ENCODE results near the gene EPN2. TPM values are rescaled to one million over a fixed set of nuclear protein-coding genes. Genes with fewer than 3 reads are reported as not detected.
"Not testable (repeated sequence)": the region's sequence is repeated elsewhere in the genome, so short reads cannot be mapped to it uniquely, and the experiment has no call there.

EPN2 gene
- 34.5 and 38.9 TPM in 2 replicates for polyA plus RNA-seq (2012; rRNA removed)
- polyA plus RNA-seq (2012; cell fraction: cytosol; rRNA removed), result 22.2 and 27.3 TPM in 2 replicates
- polyA plus RNA-seq (2012; cell fraction: nucleus; rRNA removed), result 53.5 and 63.0 TPM in 2 replicates

DNA sequence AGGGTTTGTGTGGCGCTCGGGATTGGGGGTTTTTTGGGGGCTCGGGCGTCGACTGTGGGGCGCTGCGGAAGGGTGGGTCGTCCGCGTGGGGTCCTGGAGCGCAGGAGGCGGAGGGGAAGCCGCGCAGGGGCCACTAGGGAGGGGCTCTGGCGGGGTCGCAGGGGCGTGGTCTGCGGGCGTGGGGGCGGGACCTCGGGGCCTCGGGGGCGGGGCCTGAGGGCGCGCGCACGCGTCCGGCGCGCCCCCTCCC is at the start of gene EPN2:
Gene EPN2, plus strand, starts transcription at position 228 of the 250 bp plus-strand sequence. CDS start 45,754 bp downstream, outside the sequence.
- H3K36me3 ChIP-seq (replicated peaks in 1 of 2; ENCODE audit: control insufficient read depth in 1 of 2, insufficient read depth in 2 of 2, low read length in 1 of 2); H3K9me2 ChIP-seq; H3F3A ChIP-seq (replicated peaks; ENCODE audit: insufficient read depth); CTCF ChIA-PET; H3K9me3 ChIP-seq; H3K27me3 ChIP-seq (ENCODE audit: insufficient read depth): not testable (repeated sequence)
- H3K4me2 ChIP-seq, result peak within 1 kb of the TSS; percentile 94
- H2AFZ ChIP-seq (ENCODE audit: low read depth), result peak within 1 kb of the TSS; percentile 86; the same call in 1 of the 2 replicates
- peak within 1 kb of the TSS; percentile 80 for H3K9ac ChIP-seq
- POLR2A ChIA-PET, result interaction anchor here (1.4 kb wide), 1 partner anchor 106 kb away, joined by 3 read pairs; no protein-coding TSS in a partner anchor
- peak within 1 kb of the TSS; percentile 96 to 99 for H3K4me3 ChIP-seq (ENCODE audit: low read depth in 2 of 2, low read length in 1 of 2)
- H3K79me2 ChIP-seq (ENCODE audit: insufficient read depth), result peaks cover 47% of the 10 kb centered on the region
- peaks cover 4 to 12% of the 10 kb centered on the region in 2 experiments; a peak in 3 of 4 replicates for H3K4me1 ChIP-seq (ENCODE audit: control insufficient read depth in 1 of 2, insufficient read depth in 2 of 2, low read depth in 1 of 2, low read length in 1 of 2)
- peaks cover 28% of the 10 kb centered on the region; the same call in 1 of the 2 replicates for H4K20me1 ChIP-seq (ENCODE audit: insufficient read depth)
- H3K27ac ChIP-seq (ENCODE audit: low read depth in 2 of 2, low read length in 1 of 2), result peak within 1 kb of the TSS; percentile 54 to 83; a peak in 3 of 4 replicates
- peak; percentile 94 for DNase-seq
- WGBS (ENCODE audit: low lambda C conversion rate), result no CpG with 5 or more reads among the region's 31 CpGs

GRCh38 chr17:19187883-19188869 is 49.0 kb upstream of the EPN2 start:
- H3K27me3 ChIP-seq (ENCODE audit: insufficient read depth); POLR2A ChIA-PET; H3K9me3 ChIP-seq; H3F3A ChIP-seq (replicated peaks; ENCODE audit: insufficient read depth); H4K20me1 ChIP-seq (ENCODE audit: insufficient read depth); H3K36me3 ChIP-seq (replicated peaks in 1 of 2; ENCODE audit: control insufficient read depth in 1 of 2, insufficient read depth in 2 of 2, low read length in 1 of 2); H3K4me2 ChIP-seq; H2AFZ ChIP-seq (ENCODE audit: low read depth); H3K4me1 ChIP-seq (ENCODE audit: control insufficient read depth in 1 of 2, insufficient read depth in 2 of 2, low read depth in 1 of 2, low read length in 1 of 2); DNase-seq; H3K4me3 ChIP-seq (ENCODE audit: low read depth in 2 of 2, low read length in 1 of 2); H3K9ac ChIP-seq; CTCF ChIA-PET; H3K9me2 ChIP-seq; H3K27ac ChIP-seq (ENCODE audit: low read depth in 2 of 2, low read length in 1 of 2); H3K79me2 ChIP-seq (ENCODE audit: insufficient read depth): not testable (repeated sequence)
- under 1% methylated on average over 10 of the region's 62 CpGs for WGBS (ENCODE audit: low lambda C conversion rate)
- TF ChIP-seq EP300 (IDR thresholded peaks at IDR 0.05; ENCODE audit: borderline replicate concordance in 1 of 2, low read depth in 1 of 2, low read length in 1 of 2) (peak in 1 of 2 experiments; percentile 21; a peak in 1 of 4 replicates), JUND (IDR thresholded peaks at IDR 0.05) (peak; percentile 15; the same call in 1 of the 2 replicates), ELF1 (IDR thresholded peaks at IDR 0.05) (0 out of 2 replicates have a peak, but pooled peaks have one; percentile 24)
- TF ChIP-seq, protein P1, sequence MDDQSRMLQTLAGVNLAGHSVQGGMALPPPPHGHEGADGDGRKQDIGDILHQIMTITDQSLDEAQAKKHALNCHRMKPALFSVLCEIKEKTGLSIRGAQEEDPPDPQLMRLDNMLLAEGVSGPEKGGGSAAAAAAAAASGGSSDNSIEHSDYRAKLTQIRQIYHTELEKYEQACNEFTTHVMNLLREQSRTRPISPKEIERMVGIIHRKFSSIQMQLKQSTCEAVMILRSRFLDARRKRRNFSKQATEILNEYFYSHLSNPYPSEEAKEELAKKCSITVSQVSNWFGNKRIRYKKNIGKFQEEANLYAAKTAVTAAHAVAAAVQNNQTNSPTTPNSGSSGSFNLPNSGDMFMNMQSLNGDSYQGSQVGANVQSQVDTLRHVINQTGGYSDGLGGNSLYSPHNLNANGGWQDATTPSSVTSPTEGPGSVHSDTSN (IDR thresholded peaks at IDR 0.05), result peak; percentile 31; the same call in 1 of the 2 replicates
- TF ChIP-seq, protein P2, sequence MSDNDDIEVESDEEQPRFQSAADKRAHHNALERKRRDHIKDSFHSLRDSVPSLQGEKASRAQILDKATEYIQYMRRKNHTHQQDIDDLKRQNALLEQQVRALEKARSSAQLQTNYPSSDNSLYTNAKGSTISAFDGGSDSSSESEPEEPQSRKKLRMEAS (IDR thresholded peaks at IDR 0.05; ENCODE audit: low read depth), result 0 out of 2 replicates have a peak, but pooled peaks have one; percentile 20
- TF ChIP-seq, protein P3, sequence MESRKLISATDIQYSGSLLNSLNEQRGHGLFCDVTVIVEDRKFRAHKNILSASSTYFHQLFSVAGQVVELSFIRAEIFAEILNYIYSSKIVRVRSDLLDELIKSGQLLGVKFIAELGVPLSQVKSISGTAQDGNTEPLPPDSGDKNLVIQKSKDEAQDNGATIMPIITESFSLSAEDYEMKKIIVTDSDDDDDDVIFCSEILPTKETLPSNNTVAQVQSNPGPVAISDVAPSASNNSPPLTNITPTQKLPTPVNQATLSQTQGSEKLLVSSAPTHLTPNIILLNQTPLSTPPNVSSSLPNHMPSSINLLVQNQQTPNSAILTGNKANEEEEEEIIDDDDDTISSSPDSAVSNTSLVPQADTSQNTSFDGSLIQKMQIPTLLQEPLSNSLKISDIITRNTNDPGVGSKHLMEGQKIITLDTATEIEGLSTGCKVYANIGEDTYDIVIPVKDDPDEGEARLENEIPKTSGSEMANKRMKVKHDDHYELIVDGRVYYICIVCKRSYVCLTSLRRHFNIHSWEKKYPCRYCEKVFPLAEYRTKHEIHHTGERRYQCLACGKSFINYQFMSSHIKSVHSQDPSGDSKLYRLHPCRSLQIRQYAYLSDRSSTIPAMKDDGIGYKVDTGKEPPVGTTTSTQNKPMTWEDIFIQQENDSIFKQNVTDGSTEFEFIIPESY (IDR thresholded peaks at IDR 0.05; ENCODE audit: borderline replicate concordance, low read depth), result peak; percentile 80

DNA sequence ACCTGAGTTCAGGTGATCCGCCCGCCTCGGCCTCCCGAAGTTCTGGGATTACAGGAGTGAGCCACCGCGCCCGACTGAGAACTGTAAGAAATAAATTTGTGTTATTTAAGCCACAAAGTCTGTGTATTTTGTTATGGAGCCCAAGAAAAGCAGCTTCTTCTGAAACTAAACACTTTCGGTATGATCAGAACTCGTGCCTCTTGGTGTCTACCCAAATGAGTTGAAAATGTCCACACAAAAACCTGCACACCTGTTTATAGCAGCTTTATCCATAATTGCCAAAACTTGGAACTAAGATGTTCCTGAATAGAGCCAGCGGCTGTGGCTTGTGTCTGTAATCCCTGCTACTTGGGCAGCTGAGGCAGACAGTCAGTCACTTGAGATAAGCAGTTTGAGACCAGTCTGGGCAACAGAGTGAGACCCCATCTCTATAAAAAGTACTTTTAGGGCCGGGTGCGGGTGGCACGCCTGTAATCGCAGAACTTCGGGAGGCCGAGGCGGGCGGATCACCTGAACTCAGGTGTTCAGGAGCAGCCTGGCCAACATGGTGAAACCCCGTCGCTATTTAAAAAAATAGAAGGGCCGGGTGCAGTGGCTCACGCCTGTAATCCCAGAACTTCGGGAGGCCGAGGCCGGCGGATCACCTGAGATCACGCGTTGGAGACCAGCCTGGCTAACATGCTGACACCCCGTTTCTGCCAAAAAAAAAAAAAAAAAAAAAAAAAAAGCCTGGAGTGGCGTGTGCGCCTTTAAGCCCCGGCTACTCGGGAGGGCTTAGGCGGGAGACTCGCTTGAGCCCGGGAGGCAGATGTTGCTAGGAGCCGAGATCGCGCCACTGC is 48.1 kb upstream of the EPN2 start:
- H3K4me3 ChIP-seq (ENCODE audit: low read depth in 2 of 2, low read length in 1 of 2); H4K20me1 ChIP-seq (ENCODE audit: insufficient read depth); H3K27me3 ChIP-seq (ENCODE audit: insufficient read depth); H3K36me3 ChIP-seq (replicated peaks in 1 of 2; ENCODE audit: control insufficient read depth in 1 of 2, insufficient read depth in 2 of 2, low read length in 1 of 2); H3K9me3 ChIP-seq; H3K4me2 ChIP-seq; DNase-seq; H3F3A ChIP-seq (replicated peaks; ENCODE audit: insufficient read depth); H3K79me2 ChIP-seq (ENCODE audit: insufficient read depth); POLR2A ChIA-PET; H2AFZ ChIP-seq (ENCODE audit: low read depth); H3K9ac ChIP-seq; H3K4me1 ChIP-seq (ENCODE audit: control insufficient read depth in 1 of 2, insufficient read depth in 2 of 2, low read depth in 1 of 2, low read length in 1 of 2); H3K9me2 ChIP-seq; H3K27ac ChIP-seq (ENCODE audit: low read depth in 2 of 2, low read length in 1 of 2); CTCF ChIA-PET: not testable (repeated sequence)
- WGBS (ENCODE audit: low lambda C conversion rate), result no CpG with 5 or more reads among the region's 39 CpGs

DNA sequence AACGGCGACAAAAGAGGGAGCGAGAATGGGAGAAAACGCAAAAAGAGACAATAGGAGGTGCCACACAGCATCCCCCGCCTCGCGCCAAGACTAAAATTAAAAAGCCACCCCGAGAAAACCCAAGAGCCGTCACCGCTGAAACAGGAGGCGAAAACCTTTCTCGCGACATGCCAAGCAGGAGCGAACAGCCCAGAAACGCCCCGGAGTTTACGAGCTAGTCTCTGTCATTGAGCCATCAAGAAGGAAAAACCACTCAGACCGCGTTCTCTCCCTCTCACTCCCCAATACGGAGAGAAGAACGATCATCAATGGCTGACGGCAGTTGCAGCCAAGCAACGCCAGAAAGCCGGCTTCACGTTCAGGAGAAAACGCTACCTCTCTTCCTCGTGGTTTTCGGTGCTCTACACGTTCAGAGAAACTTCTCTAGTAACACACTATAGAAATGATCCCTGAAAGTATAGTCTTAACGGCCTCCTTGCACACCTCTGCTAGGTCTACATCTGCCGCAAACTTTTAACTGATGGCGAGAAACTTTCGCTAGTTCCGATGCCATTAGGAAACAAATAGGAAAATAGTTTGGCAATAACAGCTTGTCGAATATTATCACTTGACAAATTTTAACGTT is 47.3 kb upstream of the EPN2 start:
- H3K4me3 ChIP-seq (ENCODE audit: low read depth in 2 of 2, low read length in 1 of 2); H3K27ac ChIP-seq (ENCODE audit: low read depth in 2 of 2, low read length in 1 of 2); H3K9ac ChIP-seq; H3K4me1 ChIP-seq (ENCODE audit: control insufficient read depth in 1 of 2, insufficient read depth in 2 of 2, low read depth in 1 of 2, low read length in 1 of 2); H4K20me1 ChIP-seq (ENCODE audit: insufficient read depth); H3K9me3 ChIP-seq; POLR2A ChIA-PET; H3F3A ChIP-seq (replicated peaks; ENCODE audit: insufficient read depth); H3K79me2 ChIP-seq (ENCODE audit: insufficient read depth); CTCF ChIA-PET; H3K9me2 ChIP-seq; H3K4me2 ChIP-seq; H3K27me3 ChIP-seq (ENCODE audit: insufficient read depth); H2AFZ ChIP-seq (ENCODE audit: low read depth); H3K36me3 ChIP-seq (replicated peaks in 1 of 2; ENCODE audit: control insufficient read depth in 1 of 2, insufficient read depth in 2 of 2, low read length in 1 of 2); DNase-seq: not testable (repeated sequence)
- WGBS (ENCODE audit: low lambda C conversion rate), result no CpG with 5 or more reads among the region's 36 CpGs

Measured in SK-N-SH (cell line).